Middle frontal gyrus (tissue), 1 donor: Measurements from ENCODE around the gene KNOP1.
"Not testable (repeated sequence)": the region's sequence is repeated elsewhere in the genome, so short reads cannot be mapped to it uniquely, and the experiment has no call there.

Source experiments
- DNase-seq: peaks from one replicate; pipeline ENCODE4 v3.0.0-alpha.2; 2015; ENCODE audit warnings: low spot score; ENCODE audit errors: extremely low spot score

Gene KNOP1

GRCh38 chr16:19683453-19684236, 34.4 kb downstream of the KNOP1 start:
- peak; percentile 27 for DNase-seq

- no peak for DNase-seq
These were observed 36.4 kb downstream of the KNOP1 start for GRCh38 chr16:19681637-19682036.

- no peak for DNase-seq
These were observed 37.1 kb downstream of the KNOP1 start for GRCh38 chr16:19680881-19681340.

- DNase-seq, result not testable (repeated sequence)
These were observed 38.7 kb downstream of the KNOP1 start for GRCh38 chr16:19679281-19679680.

GRCh38 chr16:19678804-19679203, 39.2 kb downstream of the KNOP1 start:
- no peak for DNase-seq

GRCh38 chr16:19677402-19677801, 40.6 kb downstream of the KNOP1 start:
- DNase-seq, result no peak

GRCh38 chr16:19674485-19674884, 43.5 kb downstream of the KNOP1 start:
- no peak for DNase-seq

GRCh38 chr16:19672378-19672777, 45.6 kb downstream of the KNOP1 start:
- DNase-seq, result no peak

- DNase-seq, result peak; percentile 71
These were observed 51.5 kb downstream of the KNOP1 start for GRCh38 chr16:19666477-19666876.

GRCh38 chr16:19665313-19665712, 52.7 kb downstream of the KNOP1 start:
- DNase-seq, result not testable (repeated sequence)

- DNase-seq, result no peak
These were observed 53.9 kb downstream of the KNOP1 start for GRCh38 chr16:19664166-19664565.

- no peak for DNase-seq
These were observed 55.7 kb downstream of the KNOP1 start for GRCh38 chr16:19662351-19662750.

- DNase-seq, result no peak
These were observed 57.6 kb downstream of the KNOP1 start for GRCh38 chr16:19660432-19660831.

- DNase-seq, result no peak
These were observed 58.5 kb downstream of the KNOP1 start for GRCh38 chr16:19659554-19659953.

- DNase-seq, result no peak
These were observed 60.2 kb downstream of the KNOP1 start for GRCh38 chr16:19657831-19658230.

- DNase-seq, result no peak
These were observed 62.7 kb downstream of the KNOP1 start for GRCh38 chr16:19655242-19655777.

- no peak for DNase-seq
These were observed 63.9 kb downstream of the KNOP1 start for GRCh38 chr16:19654147-19654546.
